GM20431 (cell line): Measurements from ENCODE around the gene ALG1L2.
"Not testable (repeated sequence)": the region's sequence is repeated elsewhere in the genome, so short reads cannot be mapped to it uniquely, and the experiment has no call there.

ENCODE experiments used
- in situ Hi-C: fragments of 300-500 bp; cut with MseI, MboI; formaldehyde crosslinking; loops from one replicate; pipeline ENCODE4 v1.15.0; 2020; ENCODE audit warnings: low sequenced_read_pairs; ENCODE audit not compliant: unreplicated experiment

ALG1L2 gene

GRCh38 chr3:130091958-130092357, 10.3 kb downstream of the ALG1L2 start:
- in situ Hi-C loops: no loop called here

- in situ Hi-C loops: no loop called here
Observed at GRCh38 chr3:130093741-130094391, 12.2 kb downstream of the ALG1L2 start.

DNA sequence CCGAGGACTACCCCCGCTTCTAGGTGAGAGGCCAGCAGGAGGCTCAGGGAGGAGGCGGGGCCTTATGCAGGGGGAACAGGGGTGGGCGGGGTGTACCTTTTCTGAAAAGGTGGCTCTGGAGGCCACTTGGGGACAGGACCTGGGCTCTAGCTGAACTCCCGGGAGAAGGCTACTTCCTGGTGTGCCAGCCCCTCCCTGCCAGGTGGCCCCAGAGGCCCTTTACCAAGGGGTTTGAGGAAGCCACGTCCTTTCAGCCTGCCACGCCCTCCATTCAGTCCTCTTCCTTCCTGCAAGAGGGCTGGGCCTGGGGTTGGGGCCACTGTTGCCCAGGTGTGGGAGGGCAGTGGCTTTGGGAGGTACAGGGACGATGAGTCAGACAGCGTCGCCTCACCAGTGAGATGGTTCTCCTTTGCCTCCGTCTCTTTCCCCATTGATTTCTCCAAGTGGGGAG, 12.9 kb downstream of the ALG1L2 start:
- in situ Hi-C loops: not testable (repeated sequence)

DNA sequence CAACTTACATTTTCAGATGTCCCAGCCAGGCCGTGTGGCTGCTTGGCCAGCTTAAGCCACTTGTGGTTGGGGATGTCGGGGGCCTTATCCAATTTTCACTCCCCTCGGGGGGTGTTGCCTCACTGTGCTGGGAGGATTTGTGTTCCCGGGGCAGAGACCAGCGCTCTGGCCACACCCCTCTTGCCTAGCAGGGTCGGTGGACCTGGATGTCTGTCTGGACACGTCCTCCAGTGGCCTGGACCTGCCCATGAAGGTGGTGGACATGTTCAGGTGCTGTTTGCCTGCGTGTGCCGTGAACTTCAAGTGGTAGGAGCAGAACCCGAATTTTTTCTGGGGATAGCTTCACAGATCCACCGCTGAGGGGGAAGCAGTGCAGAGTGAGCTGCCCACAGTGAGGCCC, 14.2 kb downstream of the ALG1L2 start:
- in situ Hi-C loops: not testable (repeated sequence)

GRCh38 chr3:130097096-130097495, 15.5 kb downstream of the ALG1L2 start:
- in situ Hi-C loops: not testable (repeated sequence)

GRCh38 chr3:130097690-130098638, 16.3 kb downstream of the ALG1L2 start:
- in situ Hi-C loops: not testable (repeated sequence)

- in situ Hi-C loops: not testable (repeated sequence)
Observed at GRCh38 chr3:130098639-130099385, 17.2 kb downstream of the ALG1L2 start.

GRCh38 chr3:130102545-130102944, 20.9 kb downstream of the ALG1L2 start:
- in situ Hi-C loops: not testable (repeated sequence)

DNA sequence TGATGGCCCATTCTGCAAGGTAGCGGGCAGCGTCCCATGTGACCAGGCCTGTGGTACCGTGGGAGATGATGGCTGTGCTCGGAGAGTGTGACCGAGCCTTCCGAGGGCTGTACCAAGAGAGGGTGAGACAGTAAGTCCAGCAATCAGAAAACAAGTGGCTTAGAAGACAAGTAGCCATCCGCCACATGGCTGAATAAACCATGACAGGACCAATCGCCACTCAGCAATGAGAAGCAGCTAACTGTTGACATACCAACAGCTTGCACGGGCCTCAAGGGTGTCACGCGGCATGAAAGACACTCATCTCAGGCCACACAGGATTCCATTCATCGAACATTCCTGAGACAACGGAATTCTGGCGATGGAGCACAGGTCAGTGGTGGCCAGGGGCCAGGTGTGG, 22.6 kb downstream of the ALG1L2 start:
- in situ Hi-C loops: not testable (repeated sequence)

DNA sequence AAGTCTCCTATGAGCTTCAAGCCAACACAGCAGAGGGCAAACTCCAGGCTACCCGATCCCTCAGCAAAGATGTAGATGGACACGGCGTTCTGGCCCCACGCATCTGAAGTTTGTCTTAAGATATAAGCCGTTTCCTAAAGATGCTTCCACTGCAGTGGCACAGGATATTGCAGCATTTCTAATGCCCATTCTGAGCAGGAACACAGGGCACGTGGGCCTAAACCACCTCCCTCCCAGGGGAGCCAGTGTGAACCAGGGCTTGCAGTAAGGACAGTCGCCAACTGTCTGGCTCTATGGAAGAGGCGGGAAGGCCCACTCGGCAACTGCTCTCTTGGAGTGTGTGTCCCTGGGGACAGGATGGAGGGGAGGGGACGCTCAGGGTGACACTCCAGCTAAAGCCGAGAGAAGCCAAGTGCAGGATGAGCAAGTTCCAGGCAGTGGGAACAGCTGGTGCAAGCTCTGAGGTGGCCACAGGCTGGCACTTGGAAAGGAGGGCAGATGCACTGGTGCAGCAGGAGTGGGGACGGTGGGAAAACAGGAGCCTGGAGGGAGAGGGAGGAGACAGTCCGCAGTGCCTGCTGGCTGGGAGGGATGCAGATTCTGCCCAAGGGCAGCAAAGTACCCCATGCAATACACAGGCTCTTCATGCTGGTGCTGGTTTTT, 25.8 kb downstream of the ALG1L2 start:
- in situ Hi-C loops: not testable (repeated sequence)

GRCh38 chr3:130108836-130109585, 27.4 kb downstream of the ALG1L2 start:
- in situ Hi-C loops: not testable (repeated sequence)

GRCh38 chr3:130110386-130111169, 28.9 kb downstream of the ALG1L2 start:
- in situ Hi-C loops: not testable (repeated sequence)

DNA sequence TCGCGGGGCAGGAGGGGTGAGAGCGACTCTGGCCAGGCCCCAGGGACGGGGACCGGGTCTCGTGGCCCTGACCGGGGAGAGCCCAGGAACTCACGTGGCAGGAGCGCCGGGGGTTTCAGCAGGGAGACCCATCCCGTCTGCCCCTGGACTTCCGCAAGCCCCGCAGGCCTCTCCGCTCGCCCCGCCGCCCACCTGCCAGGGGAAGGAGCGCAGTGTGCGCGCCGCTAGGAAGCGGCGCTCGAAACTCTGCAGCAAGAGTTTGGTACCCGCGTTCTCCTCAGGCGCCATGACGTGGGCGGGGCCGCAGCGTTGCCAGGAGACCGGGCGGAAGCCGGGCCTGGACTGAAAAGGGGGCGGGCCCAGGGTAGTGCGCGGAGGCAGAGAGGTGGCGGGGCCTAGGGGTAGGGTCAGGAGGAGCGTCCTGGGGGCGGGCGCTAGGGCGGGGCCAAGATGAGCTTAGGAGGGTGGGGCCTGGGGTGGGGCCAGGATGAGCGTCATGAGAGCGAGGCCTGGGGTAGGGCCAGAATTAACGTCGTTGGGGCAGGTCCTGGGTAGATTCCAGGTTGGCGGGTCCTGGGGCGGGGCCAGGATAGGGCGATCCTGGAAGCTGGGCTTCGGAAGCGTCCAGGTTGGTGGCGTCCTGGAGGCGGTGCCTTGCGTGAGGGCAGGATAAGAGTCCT, 29.7 kb downstream of the ALG1L2 start:
- in situ Hi-C loops: no loop called here

- in situ Hi-C loops: not testable (repeated sequence)
Observed at GRCh38 chr3:130111865-130112747, 30.5 kb downstream of the ALG1L2 start.

DNA sequence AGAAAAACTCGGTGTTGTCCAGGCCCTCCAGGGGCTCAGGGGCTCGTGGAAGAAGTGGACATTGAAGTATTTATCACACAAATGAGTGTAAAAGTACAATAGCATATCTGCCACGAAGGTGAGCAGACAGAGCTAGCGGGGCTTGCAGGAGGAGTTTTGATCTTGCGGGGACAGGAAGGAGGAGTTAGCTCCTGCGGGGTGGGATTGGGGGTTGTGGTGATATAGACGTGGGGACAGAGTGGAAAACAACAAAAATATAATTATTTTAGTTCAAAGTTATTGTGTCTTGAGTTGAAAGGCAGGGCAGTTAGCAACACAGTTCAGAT, 31.1 kb downstream of the ALG1L2 start:
- in situ Hi-C loops: not testable (repeated sequence)

DNA sequence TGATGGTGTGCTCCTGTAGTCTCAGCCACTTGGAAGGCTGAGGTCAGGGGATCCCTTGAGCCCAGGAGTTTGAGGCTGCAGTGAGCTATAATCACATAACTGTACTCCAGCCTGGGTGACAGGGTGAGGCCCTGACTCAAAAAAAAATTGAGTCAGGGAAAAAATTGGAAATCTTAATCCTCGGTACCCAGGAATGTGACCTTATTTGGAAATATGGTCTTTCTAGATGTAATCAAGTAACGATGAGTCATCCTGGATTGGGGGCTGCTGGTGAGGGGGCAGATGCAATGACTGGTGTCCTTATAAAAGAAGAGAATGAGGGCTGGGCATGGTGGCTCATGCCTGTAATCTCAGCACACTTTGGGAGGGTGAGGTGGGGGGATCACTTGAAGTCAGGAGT, 33.8 kb downstream of the ALG1L2 start:
- in situ Hi-C loops: not testable (repeated sequence)

DNA sequence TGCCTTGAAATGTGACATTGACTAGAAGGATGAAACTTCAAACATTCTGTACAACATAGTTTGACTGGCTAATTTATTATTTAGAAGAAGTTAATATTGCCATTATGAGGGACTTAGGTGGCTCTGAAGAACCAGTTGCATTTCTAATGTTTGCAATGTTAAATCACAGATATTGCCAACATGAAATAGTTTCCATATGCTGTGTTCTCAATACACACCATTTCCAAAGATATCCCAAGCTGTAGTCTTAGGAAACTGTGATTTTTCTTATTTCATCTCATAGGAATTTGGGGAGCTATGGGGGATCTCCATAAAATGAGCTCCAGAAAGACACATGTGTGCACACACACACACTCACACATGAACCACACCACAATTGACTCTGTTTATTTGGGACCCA, 36.3 kb downstream of the ALG1L2 start:
- in situ Hi-C loops: no loop called here
